ENCODE data around the gene PTH2R. TPM values are rescaled to one million over a fixed set of nuclear protein-coding genes. Genes with fewer than 3 reads are reported as not detected.

The PTH2R gene
- total RNA-seq, 1 experiment from 2014 or later = not detected

DNA sequence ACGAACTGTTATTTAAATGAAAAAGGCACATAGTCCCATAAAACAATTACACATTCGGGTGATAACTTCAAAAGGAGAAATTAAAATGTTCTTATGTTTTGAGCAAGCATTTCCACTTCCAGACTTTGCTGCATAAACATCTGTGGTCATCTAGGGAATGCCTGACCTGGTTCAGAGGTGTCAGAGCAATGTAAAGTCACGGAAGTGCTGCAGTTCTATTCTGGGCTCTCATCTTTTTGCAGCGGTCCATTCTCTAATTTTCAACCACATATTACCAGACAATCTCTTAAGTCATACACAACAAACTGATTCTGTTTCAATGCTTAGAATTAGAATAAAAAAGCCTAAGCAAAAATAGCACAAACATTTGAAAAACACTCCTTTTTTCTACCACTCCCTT, 22.0 kb upstream of the PTH2R start:
- no peaks in the 10 kb centered on the region for H3K9me3 ChIP-seq (ENCODE audit: low read depth, low read length, poor library complexity, severe bottlenecking)
- H3K36me3 ChIP-seq (ENCODE audit: insufficient read depth, low read length, poor library complexity, severe bottlenecking) = no peaks in the 10 kb centered on the region
- H3K4me3 ChIP-seq (ENCODE audit: low read depth, low read length, poor library complexity, severe bottlenecking) = no peak overlapping the region
- ChIA-PET POLR2A (ENCODE audit: low non-redundant PET) (no interaction called here), CTCF (no interaction called here)
- DNase-seq (ENCODE audit: low spot score) = no peak
- TF ChIP-seq, protein P1, sequence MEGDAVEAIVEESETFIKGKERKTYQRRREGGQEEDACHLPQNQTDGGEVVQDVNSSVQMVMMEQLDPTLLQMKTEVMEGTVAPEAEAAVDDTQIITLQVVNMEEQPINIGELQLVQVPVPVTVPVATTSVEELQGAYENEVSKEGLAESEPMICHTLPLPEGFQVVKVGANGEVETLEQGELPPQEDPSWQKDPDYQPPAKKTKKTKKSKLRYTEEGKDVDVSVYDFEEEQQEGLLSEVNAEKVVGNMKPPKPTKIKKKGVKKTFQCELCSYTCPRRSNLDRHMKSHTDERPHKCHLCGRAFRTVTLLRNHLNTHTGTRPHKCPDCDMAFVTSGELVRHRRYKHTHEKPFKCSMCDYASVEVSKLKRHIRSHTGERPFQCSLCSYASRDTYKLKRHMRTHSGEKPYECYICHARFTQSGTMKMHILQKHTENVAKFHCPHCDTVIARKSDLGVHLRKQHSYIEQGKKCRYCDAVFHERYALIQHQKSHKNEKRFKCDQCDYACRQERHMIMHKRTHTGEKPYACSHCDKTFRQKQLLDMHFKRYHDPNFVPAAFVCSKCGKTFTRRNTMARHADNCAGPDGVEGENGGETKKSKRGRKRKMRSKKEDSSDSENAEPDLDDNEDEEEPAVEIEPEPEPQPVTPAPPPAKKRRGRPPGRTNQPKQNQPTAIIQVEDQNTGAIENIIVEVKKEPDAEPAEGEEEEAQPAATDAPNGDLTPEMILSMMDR (conservative IDR thresholded peaks at IDR 0.05; ENCODE audit: low read depth, low read length) = no peak
- no peak for TF ChIP-seq EZH2 (IDR thresholded peaks at IDR 0.05; ENCODE audit: borderline replicate concordance, low read depth, low read length, poor library complexity, severe bottlenecking)
- H3K27me3 ChIP-seq (replicated peaks; ENCODE audit: insufficient read depth, low read depth, low read length, poor library complexity) = peaks cover 44% of the 10 kb centered on the region
- no peaks in the 10 kb centered on the region for H3K4me1 ChIP-seq (ENCODE audit: insufficient read depth, low read length, poor library complexity, severe bottlenecking)
- no TSS peak for BruUV-seq (replicated peaks)
- no peak overlapping the region for H3K27ac ChIP-seq (ENCODE audit: low read depth, low read length, poor library complexity, severe bottlenecking)
- intact Hi-C loops (cut with micrococcal nuclease; ENCODE audit: unreplicated experiment) = no loop called here

DNA sequence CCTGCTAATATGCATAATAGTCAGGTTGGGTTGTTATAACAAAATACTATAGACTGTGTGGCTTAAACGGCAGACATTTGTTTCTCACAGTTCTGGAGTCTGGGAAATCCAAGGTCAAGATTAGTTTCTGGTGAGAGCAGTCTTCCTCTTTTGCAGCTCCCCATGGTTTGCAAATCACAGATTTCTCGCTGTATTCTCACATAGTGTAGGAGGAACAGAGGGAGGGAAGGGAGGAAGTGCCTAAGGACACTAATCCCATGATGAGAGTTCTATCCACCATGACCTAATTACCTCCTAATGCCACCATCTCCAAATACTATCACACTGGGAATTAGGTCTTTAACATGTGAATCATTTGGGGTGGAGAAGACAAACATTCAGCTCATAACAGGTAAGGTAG, 20.1 kb upstream of the PTH2R start:
- BruUV-seq (replicated peaks) = no TSS peak
- H3K4me3 ChIP-seq (ENCODE audit: low read depth, low read length, poor library complexity, severe bottlenecking) = no peak overlapping the region
- no peaks in the 10 kb centered on the region for H3K9me3 ChIP-seq (ENCODE audit: low read depth, low read length, poor library complexity, severe bottlenecking)
- no peak for TF ChIP-seq EZH2 (IDR thresholded peaks at IDR 0.05; ENCODE audit: borderline replicate concordance, low read depth, low read length, poor library complexity, severe bottlenecking)
- TF ChIP-seq, protein P1 (conservative IDR thresholded peaks at IDR 0.05; ENCODE audit: low read depth, low read length) = no peak
- peak; percentile 26 for DNase-seq (ENCODE audit: low spot score)
- no peak overlapping the region for H3K27ac ChIP-seq (ENCODE audit: low read depth, low read length, poor library complexity, severe bottlenecking)
- ChIA-PET POLR2A (ENCODE audit: low non-redundant PET) (no interaction called here), CTCF (no interaction called here)
- intact Hi-C loops (cut with micrococcal nuclease; ENCODE audit: unreplicated experiment) = no loop called here
- H3K4me1 ChIP-seq (ENCODE audit: insufficient read depth, low read length, poor library complexity, severe bottlenecking) = no peaks in the 10 kb centered on the region
- no peaks in the 10 kb centered on the region for H3K36me3 ChIP-seq (ENCODE audit: insufficient read depth, low read length, poor library complexity, severe bottlenecking)
- H3K27me3 ChIP-seq (replicated peaks; ENCODE audit: insufficient read depth, low read depth, low read length, poor library complexity) = peaks cover 37% of the 10 kb centered on the region

DNA sequence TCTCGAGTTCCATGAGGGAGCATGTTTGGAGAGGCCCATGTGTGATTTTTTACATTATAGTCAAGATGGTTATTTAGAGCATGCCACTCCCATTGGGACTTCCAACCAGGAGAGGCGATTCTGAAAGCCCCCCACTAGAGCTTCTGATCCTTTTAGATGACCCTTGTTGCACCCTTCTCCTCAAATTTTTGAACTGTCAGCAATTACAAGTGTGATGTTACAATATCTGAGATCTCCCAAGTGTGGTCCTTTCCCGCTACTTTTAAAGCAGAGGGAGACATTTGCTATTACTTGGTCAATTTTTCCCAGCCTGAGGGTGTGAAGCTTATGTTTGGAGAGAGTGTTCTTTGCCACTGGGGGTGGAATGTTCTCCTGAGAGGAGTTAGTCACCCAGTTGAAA, 16.7 kb upstream of the PTH2R start:
- TF ChIP-seq EZH2 (IDR thresholded peaks at IDR 0.05; ENCODE audit: borderline replicate concordance, low read depth, low read length, poor library complexity, severe bottlenecking) = no peak
- TF ChIP-seq, protein P1 (conservative IDR thresholded peaks at IDR 0.05; ENCODE audit: low read depth, low read length) = no peak
- ChIA-PET POLR2A (ENCODE audit: low non-redundant PET) (no interaction called here), CTCF (no interaction called here)
- intact Hi-C loops (cut with micrococcal nuclease; ENCODE audit: unreplicated experiment) = loop anchor here (10.0 kb wide), 1 partner anchor 1805 kb away; no protein-coding TSS in a partner anchor
- Histone ChIP-seq H3K4me3 (ENCODE audit: low read depth, low read length, poor library complexity, severe bottlenecking) (no peak overlapping the region), H3K27me3 (replicated peaks; ENCODE audit: insufficient read depth, low read depth, low read length, poor library complexity) (peaks cover 12% of the 10 kb centered on the region), H3K4me1 (ENCODE audit: insufficient read depth, low read length, poor library complexity, severe bottlenecking) (no peaks in the 10 kb centered on the region), H3K27ac (ENCODE audit: low read depth, low read length, poor library complexity, severe bottlenecking) (no peak overlapping the region), H3K36me3 (ENCODE audit: insufficient read depth, low read length, poor library complexity, severe bottlenecking) (no peaks in the 10 kb centered on the region), H3K9me3 (ENCODE audit: low read depth, low read length, poor library complexity, severe bottlenecking) (peaks cover 8% of the 10 kb centered on the region)
- no peak for DNase-seq (ENCODE audit: low spot score)
- no TSS peak for BruUV-seq (replicated peaks)
